ENCODE measurements around the gene IRF5.

IRF5 gene

DNA sequence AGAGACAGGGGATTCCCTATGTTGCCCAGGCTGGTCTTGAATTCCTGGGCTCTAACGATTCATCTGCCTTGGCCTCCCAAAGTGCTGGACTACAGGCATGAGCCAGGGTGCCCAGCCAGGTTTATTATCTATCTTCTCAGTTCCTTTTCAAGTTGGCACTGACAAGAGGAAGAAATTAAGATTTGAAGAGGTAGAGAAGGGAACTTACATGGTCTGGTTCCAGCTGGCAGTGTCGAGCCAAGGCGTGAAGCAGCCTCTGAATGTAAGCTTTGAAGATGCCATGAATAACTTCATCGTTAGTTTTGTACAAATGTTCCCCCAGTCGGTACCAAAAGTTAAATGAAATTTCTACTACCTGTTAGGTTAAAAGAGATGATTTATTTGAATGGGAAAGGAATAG lies 59.5 kb downstream of the IRF5 start:
- no peak for TF ChIP-seq EZH2phosphoT487 (conservative IDR thresholded peaks at IDR 0.05; ENCODE audit: low read length)
- TF ChIP-seq, protein P1, sequence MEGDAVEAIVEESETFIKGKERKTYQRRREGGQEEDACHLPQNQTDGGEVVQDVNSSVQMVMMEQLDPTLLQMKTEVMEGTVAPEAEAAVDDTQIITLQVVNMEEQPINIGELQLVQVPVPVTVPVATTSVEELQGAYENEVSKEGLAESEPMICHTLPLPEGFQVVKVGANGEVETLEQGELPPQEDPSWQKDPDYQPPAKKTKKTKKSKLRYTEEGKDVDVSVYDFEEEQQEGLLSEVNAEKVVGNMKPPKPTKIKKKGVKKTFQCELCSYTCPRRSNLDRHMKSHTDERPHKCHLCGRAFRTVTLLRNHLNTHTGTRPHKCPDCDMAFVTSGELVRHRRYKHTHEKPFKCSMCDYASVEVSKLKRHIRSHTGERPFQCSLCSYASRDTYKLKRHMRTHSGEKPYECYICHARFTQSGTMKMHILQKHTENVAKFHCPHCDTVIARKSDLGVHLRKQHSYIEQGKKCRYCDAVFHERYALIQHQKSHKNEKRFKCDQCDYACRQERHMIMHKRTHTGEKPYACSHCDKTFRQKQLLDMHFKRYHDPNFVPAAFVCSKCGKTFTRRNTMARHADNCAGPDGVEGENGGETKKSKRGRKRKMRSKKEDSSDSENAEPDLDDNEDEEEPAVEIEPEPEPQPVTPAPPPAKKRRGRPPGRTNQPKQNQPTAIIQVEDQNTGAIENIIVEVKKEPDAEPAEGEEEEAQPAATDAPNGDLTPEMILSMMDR (IDR thresholded peaks at IDR 0.05; ENCODE audit: insufficient read depth, low read length, poor library complexity, severe bottlenecking): no peak
- no peaks in the 10 kb centered on the region for H4K20me1 ChIP-seq (ENCODE audit: low read depth, low read length)
- H3K9ac ChIP-seq (ENCODE audit: low read length): no peak overlapping the region
- H2AFZ ChIP-seq (ENCODE audit: low read depth, low read length, severe bottlenecking): no peak overlapping the region
- no peak overlapping the region for H3K4me2 ChIP-seq (ENCODE audit: low read depth, low read length, poor library complexity, severe bottlenecking)
- no peaks in the 10 kb centered on the region for H3K27me3 ChIP-seq (ENCODE audit: low read length)
- H3K9me2 ChIP-seq (replicated peaks; ENCODE audit: insufficient read depth, low read length): no peaks in the 10 kb centered on the region
- H3K9me3 ChIP-seq (ENCODE audit: insufficient read depth, low read length): no peaks in the 10 kb centered on the region
- no peaks in the 10 kb centered on the region for H3F3A ChIP-seq (ENCODE audit: insufficient read depth)
- H3K36me3 ChIP-seq (ENCODE audit: low read length): peaks cover 44% of the 10 kb centered on the region
- no peak overlapping the region for H3K4me3 ChIP-seq (ENCODE audit: insufficient read depth, low read length, poor library complexity, severe bottlenecking)
- peaks cover 4% of the 10 kb centered on the region; the same call in 1 of the 2 replicates for H3K79me2 ChIP-seq (ENCODE audit: insufficient read depth, low read length)
- H3K27ac ChIP-seq (ENCODE audit: low read depth, low read length): no peak overlapping the region
